A172 (cell line): ENCODE measurements around the gene ITPR1. TPM values are rescaled to one million over a fixed set of nuclear protein-coding genes. Genes with fewer than 3 reads are reported as not detected.

Experiments
- DNase-seq: peaks from one replicate; pipeline ENCODE4 v3.0.0-alpha.2; 2015; ENCODE audit warnings: low spot score
- total RNA-seq: library from RNA; depleted of rRNA; stranded (reverse); fragments of >200 nt; shearing (Covaris generic); gene quantifications from 2 replicates; pipeline ENCODE4 v1.2.3, GENCODE V29; 2014

ITPR1 gene
- total RNA-seq, 1 experiment from 2014 or later, result 7.6 TPM

GRCh38 chr3:4776399-4776979 lies 283.3 kb downstream of the ITPR1 start:
- no peak for DNase-seq

GRCh38 chr3:4776980-4777581 lies 283.9 kb downstream of the ITPR1 start:
- DNase-seq, result no peak

- DNase-seq, result no peak
Measured at GRCh38 chr3:4778119-4778518, 285.0 kb downstream of the ITPR1 start.

- no peak for DNase-seq
Measured at GRCh38 chr3:4778740-4779139, 285.6 kb downstream of the ITPR1 start.

- no peak for DNase-seq
Measured at GRCh38 chr3:4780545-4780957, 287.4 kb downstream of the ITPR1 start.

- no peak for DNase-seq
Measured at GRCh38 chr3:4782095-4782494, 288.9 kb downstream of the ITPR1 start.

- DNase-seq, result no peak
Measured at GRCh38 chr3:4785551-4785950, 292.4 kb downstream of the ITPR1 start.

GRCh38 chr3:4786431-4786830 lies 293.3 kb downstream of the ITPR1 start:
- no peak for DNase-seq

- DNase-seq, result no peak
Measured at GRCh38 chr3:4791358-4791757, 298.2 kb downstream of the ITPR1 start.

GRCh38 chr3:4793311-4793710 lies 300.2 kb downstream of the ITPR1 start:
- DNase-seq, result no peak

- no peak for DNase-seq
Measured at GRCh38 chr3:4794331-4794730, 301.2 kb downstream of the ITPR1 start.

- DNase-seq, result no peak
Measured at GRCh38 chr3:4794798-4795197, 301.6 kb downstream of the ITPR1 start.

GRCh38 chr3:4795905-4796304 lies 302.8 kb downstream of the ITPR1 start:
- DNase-seq, result no peak

GRCh38 chr3:4797201-4797705 lies 304.1 kb downstream of the ITPR1 start:
- DNase-seq, result no peak

GRCh38 chr3:4799266-4800256 lies 306.4 kb downstream of the ITPR1 start:
- no peak for DNase-seq

GRCh38 chr3:4800595-4800994 lies 307.4 kb downstream of the ITPR1 start:
- no peak for DNase-seq

- DNase-seq, result no peak
Measured at GRCh38 chr3:4801892-4802291, 308.7 kb downstream of the ITPR1 start.

GRCh38 chr3:4802903-4803302 lies 309.8 kb downstream of the ITPR1 start:
- no peak for DNase-seq

GRCh38 chr3:4804161-4805058 lies 311.3 kb downstream of the ITPR1 start:
- DNase-seq, result no peak

GRCh38 chr3:4805662-4806061 lies 312.5 kb downstream of the ITPR1 start:
- no peak for DNase-seq

- DNase-seq, result no peak
Measured at GRCh38 chr3:4806535-4807108, 313.5 kb downstream of the ITPR1 start.
